ENCODE data around the gene RNH1. TPM values are rescaled to one million over a fixed set of nuclear protein-coding genes. Genes with fewer than 3 reads are reported as not detected.

Gene RNH1
- total RNA-seq, 2 donors from 2014 or later: 185 to 248 TPM

DNA sequence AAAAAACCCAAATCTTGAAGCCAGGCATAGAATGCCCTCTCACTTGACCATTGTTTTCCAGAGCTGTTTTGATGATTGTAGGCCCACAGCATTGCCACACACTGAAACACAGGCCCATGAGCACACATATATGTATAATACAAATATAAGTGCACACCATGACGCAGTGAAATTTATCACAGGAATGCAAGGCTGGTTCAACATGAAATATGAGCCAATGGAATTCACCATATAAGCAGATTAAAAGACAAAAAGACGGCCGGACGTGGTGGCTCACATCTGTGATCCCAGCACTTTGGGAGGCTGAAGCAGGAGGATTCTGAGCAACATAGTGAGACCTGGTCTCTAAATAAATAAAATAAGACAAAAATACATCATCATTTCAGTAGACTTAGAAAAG, 9.4 kb upstream of the RNH1 start:
- no peaks in the 10 kb centered on the region for H3K9me3 ChIP-seq
- H3K4me1 ChIP-seq: peaks cover 0 to 8% of the 10 kb centered on the region in 2 donors
- TF ChIP-seq, protein P1, sequence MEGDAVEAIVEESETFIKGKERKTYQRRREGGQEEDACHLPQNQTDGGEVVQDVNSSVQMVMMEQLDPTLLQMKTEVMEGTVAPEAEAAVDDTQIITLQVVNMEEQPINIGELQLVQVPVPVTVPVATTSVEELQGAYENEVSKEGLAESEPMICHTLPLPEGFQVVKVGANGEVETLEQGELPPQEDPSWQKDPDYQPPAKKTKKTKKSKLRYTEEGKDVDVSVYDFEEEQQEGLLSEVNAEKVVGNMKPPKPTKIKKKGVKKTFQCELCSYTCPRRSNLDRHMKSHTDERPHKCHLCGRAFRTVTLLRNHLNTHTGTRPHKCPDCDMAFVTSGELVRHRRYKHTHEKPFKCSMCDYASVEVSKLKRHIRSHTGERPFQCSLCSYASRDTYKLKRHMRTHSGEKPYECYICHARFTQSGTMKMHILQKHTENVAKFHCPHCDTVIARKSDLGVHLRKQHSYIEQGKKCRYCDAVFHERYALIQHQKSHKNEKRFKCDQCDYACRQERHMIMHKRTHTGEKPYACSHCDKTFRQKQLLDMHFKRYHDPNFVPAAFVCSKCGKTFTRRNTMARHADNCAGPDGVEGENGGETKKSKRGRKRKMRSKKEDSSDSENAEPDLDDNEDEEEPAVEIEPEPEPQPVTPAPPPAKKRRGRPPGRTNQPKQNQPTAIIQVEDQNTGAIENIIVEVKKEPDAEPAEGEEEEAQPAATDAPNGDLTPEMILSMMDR (IDR thresholded peaks at IDR 0.05): no peak
- no peaks in the 10 kb centered on the region for H3K36me3 ChIP-seq
- H3K27ac ChIP-seq: no peak overlapping the region
- no peak overlapping the region for H3K4me3 ChIP-seq
- no peaks in the 10 kb centered on the region for H3K27me3 ChIP-seq
- DNase-seq (ENCODE audit: low spot score): no peak

DNA sequence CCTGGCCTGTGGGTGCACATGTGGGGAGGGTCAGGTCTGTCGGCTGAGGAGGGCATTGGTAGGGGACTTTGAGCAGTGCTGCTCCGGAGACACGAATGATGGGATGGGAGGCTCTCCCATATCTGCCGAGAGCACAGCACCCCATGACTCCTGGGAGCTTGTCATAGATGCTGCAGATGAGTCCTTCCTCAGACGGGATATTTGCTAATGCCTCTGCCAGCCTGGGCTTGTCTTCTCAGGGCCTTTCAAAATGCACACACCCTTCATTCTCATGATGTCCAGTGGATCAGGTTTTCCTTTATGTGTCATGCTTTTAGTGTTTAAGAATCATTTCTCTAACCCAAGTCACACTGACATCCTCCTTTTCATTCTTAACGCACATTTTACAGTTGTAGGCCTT, 8.1 kb upstream of the RNH1 start:
- no peak for DNase-seq (ENCODE audit: low spot score)
- no peak overlapping the region for H3K4me3 ChIP-seq
- TF ChIP-seq, protein P1 (IDR thresholded peaks at IDR 0.05): no peak
- no peak overlapping the region for H3K27ac ChIP-seq
- H3K36me3 ChIP-seq: peaks cover 1% of the 10 kb centered on the region
- H3K4me1 ChIP-seq: peaks cover 0 to 8% of the 10 kb centered on the region in 2 donors
- H3K27me3 ChIP-seq: no peaks in the 10 kb centered on the region
- no peaks in the 10 kb centered on the region for H3K9me3 ChIP-seq

DNA sequence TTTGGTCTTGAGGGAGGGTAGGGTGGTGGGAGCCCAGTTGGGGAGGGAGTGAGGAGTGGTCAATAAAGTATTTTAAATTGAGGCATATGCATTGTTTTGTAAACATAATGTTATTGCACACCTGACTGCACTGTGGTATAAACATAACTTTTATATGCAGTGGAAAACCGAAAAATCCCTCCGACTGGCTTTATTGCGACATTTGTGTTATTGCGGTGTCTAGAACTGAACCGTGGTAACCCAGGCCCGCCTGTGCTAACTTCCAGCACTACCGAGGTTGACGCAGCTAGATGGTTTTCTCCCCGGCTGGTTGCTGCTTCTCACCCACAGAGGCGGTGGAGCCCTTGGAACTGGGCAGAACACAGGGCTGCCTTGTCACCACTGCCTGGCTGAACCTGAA, 7.6 kb upstream of the RNH1 start:
- DNase-seq (ENCODE audit: low spot score): no peak
- peaks cover 6% of the 10 kb centered on the region for H3K36me3 ChIP-seq
- H3K4me1 ChIP-seq: peaks cover 0 to 8% of the 10 kb centered on the region in 2 donors
- TF ChIP-seq, protein P1 (IDR thresholded peaks at IDR 0.05): no peak
- no peak overlapping the region for H3K4me3 ChIP-seq
- H3K9me3 ChIP-seq: no peaks in the 10 kb centered on the region
- no peaks in the 10 kb centered on the region for H3K27me3 ChIP-seq
- H3K27ac ChIP-seq: no peak overlapping the region

DNA sequence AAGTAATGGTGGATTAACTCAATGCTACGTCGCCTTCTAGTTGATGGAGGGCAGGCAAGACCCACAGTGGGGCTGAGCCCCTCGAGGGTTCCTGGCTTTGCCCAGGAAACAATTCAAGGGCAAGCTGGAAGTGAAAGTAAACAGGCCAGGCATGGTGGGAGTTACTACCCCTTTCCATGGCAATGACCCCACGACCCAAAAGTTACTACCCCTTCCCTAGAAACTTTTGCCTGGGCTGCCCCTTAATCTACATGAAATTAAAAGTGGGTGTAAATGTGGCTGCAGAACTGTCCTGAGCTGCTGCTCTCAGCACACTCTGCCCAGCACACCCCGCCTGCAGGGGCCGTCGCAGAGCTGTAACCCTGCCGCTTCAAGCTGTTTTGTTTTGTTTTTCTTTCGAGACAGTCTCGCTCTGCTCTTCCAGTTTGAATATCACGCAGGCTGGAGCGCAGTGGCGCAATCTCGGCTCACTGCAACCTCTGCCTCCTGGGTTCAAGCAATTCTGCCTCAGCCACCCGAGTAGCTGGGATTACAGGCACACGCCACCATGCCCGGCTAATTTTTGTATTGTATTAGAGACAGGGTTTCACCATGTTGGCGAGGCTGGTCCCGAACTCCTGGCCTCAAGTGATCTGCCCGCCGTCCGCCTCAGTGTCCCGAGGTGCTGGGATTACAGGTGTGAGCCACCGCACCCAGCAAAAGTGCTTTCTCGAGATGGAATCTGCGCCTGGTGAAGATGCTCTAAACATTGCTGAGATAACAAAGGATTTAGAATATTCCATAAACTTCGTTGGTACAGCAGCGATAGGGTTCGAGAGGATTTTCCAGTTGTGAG, 5.9 kb upstream of the RNH1 start:
- Histone ChIP-seq H3K9me3 (no peaks in the 10 kb centered on the region), H3K27ac (no peak overlapping the region), H3K27me3 (no peaks in the 10 kb centered on the region), H3K36me3 (peaks cover 18% of the 10 kb centered on the region), H3K4me1 (peaks cover 0 to 2% of the 10 kb centered on the region in 2 donors), H3K4me3 (no peak overlapping the region)
- TF ChIP-seq, protein P1 (IDR thresholded peaks at IDR 0.05): no peak
- DNase-seq (ENCODE audit: low spot score): no peak

DNA sequence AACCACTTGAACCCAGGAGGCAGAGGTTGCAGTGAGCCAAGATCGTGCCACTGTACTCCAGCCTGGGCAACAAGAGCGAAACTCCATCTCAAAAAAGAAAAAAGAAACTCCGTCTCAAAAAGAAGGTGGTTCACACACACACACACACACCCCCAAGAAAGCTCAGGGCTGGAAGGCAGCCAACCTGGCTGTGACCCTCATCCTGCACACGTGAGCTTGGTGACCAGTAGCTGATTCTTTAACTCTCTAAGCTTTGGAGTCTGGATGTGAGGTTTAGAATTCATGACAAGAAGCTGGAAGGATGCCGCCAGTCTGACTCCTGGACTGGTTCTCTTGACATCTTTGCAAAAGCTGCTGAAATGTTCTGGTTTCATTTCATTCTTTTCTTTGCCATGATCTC, 1.9 kb upstream of the RNH1 start:
- peaks cover 0 to 31% of the 10 kb centered on the region in 2 donors for H3K4me1 ChIP-seq
- H3K36me3 ChIP-seq: peaks cover 18% of the 10 kb centered on the region
- H3K27ac ChIP-seq: no peak overlapping the region
- no peak overlapping the region for H3K4me3 ChIP-seq
- H3K27me3 ChIP-seq: no peaks in the 10 kb centered on the region
- H3K9me3 ChIP-seq: no peaks in the 10 kb centered on the region
- TF ChIP-seq, protein P1 (IDR thresholded peaks at IDR 0.05): no peak
- no peak for DNase-seq (ENCODE audit: low spot score)

Data from right atrium auricular region (tissue), 2 donors.